Right lung (tissue), 5 donors: ENCODE results near the gene USH2A. TPM values are rescaled to one million over a fixed set of nuclear protein-coding genes. Genes with fewer than 3 reads are reported as not detected.

Source experiments
- DNase-seq, 2 donors: peaks; one replicate each; pipeline ENCODE4 v3.0.0-alpha.2; 2013
- polyA plus RNA-seq, 5 donors: library from polyadenylated mRNA; unstranded; fragments of 120-200 nt; gene quantifications; one replicate each; pipeline versions ENCODE4 v1.2.1 to v1.2.3, GENCODE V29; 2013; ENCODE audit warnings: inconsistent platforms in 1 of 5, low replicate concordance in 1 of 5; ENCODE audit not compliant: insufficient read length in 5 of 5, insufficient read depth in 1 of 5

USH2A gene
- polyA plus RNA-seq, 5 donors: 0.03 to 0.10 (median 0.06) TPM

DNA sequence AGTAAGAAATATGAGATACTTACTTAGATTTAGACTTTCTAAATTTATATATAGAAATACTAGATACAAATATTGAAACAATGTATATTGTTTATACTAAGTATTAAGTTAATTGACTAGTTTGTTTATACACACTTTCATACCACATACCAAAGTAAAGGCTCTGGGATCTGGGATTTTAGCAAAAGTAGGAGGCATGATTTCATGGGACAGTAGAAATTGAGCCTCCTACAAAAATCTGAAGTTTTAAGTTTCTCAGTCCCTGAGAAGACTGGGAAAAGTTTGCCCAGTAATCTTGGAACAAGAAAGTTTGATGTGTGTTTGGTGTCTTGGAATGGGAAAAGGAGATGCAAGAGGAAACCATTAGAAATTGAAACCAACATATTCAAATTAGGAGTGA lies 825.3 kb downstream of the USH2A start:
- no peak for DNase-seq

DNA sequence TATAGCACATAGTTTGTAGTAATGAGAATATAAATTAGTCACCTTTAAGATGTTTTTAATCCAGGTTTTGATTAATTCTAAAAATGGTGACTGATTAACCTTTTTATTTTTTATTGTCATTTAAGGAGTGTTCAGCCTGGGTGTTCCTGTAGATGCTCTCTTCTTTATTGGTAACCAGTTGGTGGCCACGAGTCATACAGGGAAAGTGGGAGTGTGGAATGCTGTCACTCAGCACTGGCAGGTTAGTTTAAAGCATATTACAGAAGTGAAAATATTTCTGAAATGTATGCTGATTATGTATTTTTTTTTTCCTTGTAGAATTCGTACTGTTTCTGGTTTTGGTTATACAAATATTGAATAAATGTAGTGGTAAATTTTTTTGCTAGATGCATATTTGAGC lies 828.0 kb downstream of the USH2A start:
- DNase-seq: no peak

DNA sequence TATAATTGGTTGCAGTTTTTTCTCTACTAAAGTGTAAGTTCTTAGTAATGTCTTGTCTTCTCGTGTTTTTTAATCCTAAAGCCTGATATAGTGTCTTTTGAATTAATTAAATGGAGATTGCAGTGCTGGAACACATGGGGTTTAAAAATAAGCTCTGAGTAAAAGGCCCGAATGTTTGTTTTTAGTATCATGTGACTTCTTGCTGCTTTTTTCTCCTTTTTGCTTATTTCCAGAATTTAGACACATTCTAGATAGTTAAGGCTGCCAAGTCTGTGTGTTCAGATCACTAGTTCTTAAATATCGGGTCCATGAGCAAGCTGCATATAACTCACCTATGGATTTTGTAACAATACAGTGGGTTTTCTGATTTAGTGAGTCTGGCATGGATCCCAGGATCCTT lies 828.6 kb downstream of the USH2A start:
- DNase-seq: no peak

GRCh38 chr1:215590779-215591491 lies 832.3 kb downstream of the USH2A start:
- DNase-seq: no peak

DNA sequence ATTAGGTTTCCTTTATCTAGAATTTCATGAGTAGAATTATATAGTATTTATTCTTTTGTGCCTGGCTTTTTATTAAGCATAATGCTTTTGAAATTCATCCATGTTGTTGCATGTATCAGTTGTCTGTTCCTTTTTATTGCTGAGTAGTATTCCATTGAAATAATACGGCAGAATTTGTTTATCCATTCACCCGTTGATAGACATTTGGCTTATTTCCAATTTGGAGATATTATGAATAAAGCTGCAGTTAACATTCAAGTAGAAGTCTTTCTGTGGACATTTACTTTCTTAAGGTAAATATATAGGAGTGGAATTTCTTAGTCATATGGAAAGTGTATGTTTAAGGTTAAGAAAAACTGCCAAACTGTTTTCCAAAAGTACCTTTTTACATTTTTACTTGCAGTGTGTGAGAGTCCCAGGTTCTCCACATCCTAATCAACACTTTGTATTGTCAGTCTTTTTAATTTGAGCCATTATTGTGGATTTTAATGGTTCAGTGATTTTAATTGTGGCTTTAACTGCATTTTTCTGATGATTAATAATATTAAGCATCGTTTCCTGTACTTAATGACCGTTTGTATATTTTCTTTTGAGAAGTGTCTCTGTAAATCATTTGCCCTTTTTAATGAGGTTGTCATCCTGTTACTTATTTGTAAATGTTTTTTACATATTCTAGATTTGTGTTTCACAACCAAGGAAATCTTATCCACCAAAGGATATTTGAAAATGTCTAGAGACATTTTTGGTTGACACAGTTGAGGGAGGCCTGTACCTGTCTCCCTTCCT lies 833.4 kb downstream of the USH2A start:
- no peak for DNase-seq

GRCh38 chr1:215584389-215584788 lies 838.9 kb downstream of the USH2A start:
- DNase-seq: no peak

- no peak for DNase-seq
Measured at GRCh38 chr1:215583185-215583749, 840.0 kb downstream of the USH2A start.

GRCh38 chr1:215581896-215582295 lies 841.4 kb downstream of the USH2A start:
- no peak for DNase-seq
